ENCODE data around the gene PHEX. TPM values are rescaled to one million over a fixed set of nuclear protein-coding genes. Genes with fewer than 3 reads are reported as not detected.

The PHEX gene
- total RNA-seq, 4 donors from 2014 or later, result 0.14 to 0.20 TPM; not detected in 2

- Histone ChIP-seq H3K4me1 (no peaks in the 10 kb centered on the region), H3K9me3 (no peaks in the 10 kb centered on the region), H3K4me3 (no peak overlapping the region), H3K27ac (no peak overlapping the region), H3K36me3 (no peaks in the 10 kb centered on the region), H3K27me3 (no peaks in the 10 kb centered on the region)
- WGBS, 2 donors (ENCODE audit: low coverage in 1 of 2), result 45 to 63% methylated on average over 3 to 8 of the region's 8 CpGs
- TF ChIP-seq CTCF (IDR thresholded peaks at IDR 0.05) (no peak), EP300 (IDR thresholded peaks at IDR 0.05; ENCODE audit: low read depth) (no peak), POLR2AphosphoS5 (IDR thresholded peaks at IDR 0.05) (no peak), POLR2A (IDR thresholded peaks at IDR 0.05) (no peak)
- in situ Hi-C loops (cut with MboI; ENCODE audit: low pct_ligation_motif_present in 1 of 4, low pct_unique_long_range_greater_than_20kb in 1 of 4, low sequenced_read_pairs in 3 of 4) (no loop called here), intact Hi-C loops (cut with DNase I; ENCODE audit: low total_unique reads) (no loop called here)
- no peak for DNase-seq
These were observed 161.9 kb downstream of the PHEX start for GRCh38 chrX:22193851-22194659.

- WGBS, 2 donors (ENCODE audit: low coverage in 1 of 2), result 23% methylated on average over 1 of the region's 1 CpG; no CpG with 5 or more reads in 1 of the 2 donors
- intact Hi-C loops (cut with DNase I; ENCODE audit: low total_unique reads), result no loop called here
- no peak overlapping the region for H3K4me3 ChIP-seq
- no peaks in the 10 kb centered on the region for H3K27me3 ChIP-seq
- no peaks in the 10 kb centered on the region for H3K36me3 ChIP-seq
- no peaks in the 10 kb centered on the region for H3K9me3 ChIP-seq
- in situ Hi-C loops (cut with MboI; ENCODE audit: low pct_ligation_motif_present in 1 of 4, low pct_unique_long_range_greater_than_20kb in 1 of 4, low sequenced_read_pairs in 3 of 4), result no loop called here
- TF ChIP-seq EP300 (IDR thresholded peaks at IDR 0.05; ENCODE audit: low read depth) (no peak), POLR2AphosphoS5 (IDR thresholded peaks at IDR 0.05) (no peak)
- no peaks in the 10 kb centered on the region for H3K4me1 ChIP-seq
- no peak overlapping the region for H3K27ac ChIP-seq
- no peak for DNase-seq
These were observed 162.5 kb downstream of the PHEX start for GRCh38 chrX:22194660-22194945.

- Histone ChIP-seq H3K9me3 (no peaks in the 10 kb centered on the region), H3K36me3 (no peaks in the 10 kb centered on the region), H3K27ac (no peak overlapping the region), H3K4me3 (no peak overlapping the region), H3K4me1 (no peaks in the 10 kb centered on the region), H3K27me3 (no peaks in the 10 kb centered on the region)
- in situ Hi-C loops (cut with MboI; ENCODE audit: low pct_ligation_motif_present in 1 of 4, low pct_unique_long_range_greater_than_20kb in 1 of 4, low sequenced_read_pairs in 3 of 4) (no loop called here), intact Hi-C loops (cut with DNase I; ENCODE audit: low total_unique reads) (no loop called here)
- no peak for TF ChIP-seq CTCF (IDR thresholded peaks at IDR 0.05)
- TF ChIP-seq POLR2AphosphoS5 (IDR thresholded peaks at IDR 0.05), result no peak
- no peak for TF ChIP-seq POLR2A (IDR thresholded peaks at IDR 0.05)
- TF ChIP-seq EP300 (IDR thresholded peaks at IDR 0.05; ENCODE audit: low read depth), result no peak
- WGBS, 2 donors (ENCODE audit: low coverage in 1 of 2), result 90% methylated on average over 1 of the region's 1 CpG; no CpG with 5 or more reads in 1 of the 2 donors
- no peak for DNase-seq
These were observed 164.0 kb downstream of the PHEX start for GRCh38 chrX:22196149-22196548.

- in situ Hi-C loops (cut with MboI; ENCODE audit: low pct_ligation_motif_present in 1 of 4, low pct_unique_long_range_greater_than_20kb in 1 of 4, low sequenced_read_pairs in 3 of 4) (no loop called here), intact Hi-C loops (cut with DNase I; ENCODE audit: low total_unique reads) (no loop called here)
- no peaks in the 10 kb centered on the region for H3K36me3 ChIP-seq
- H3K4me3 ChIP-seq, result no peak overlapping the region
- TF ChIP-seq CTCF (IDR thresholded peaks at IDR 0.05) (no peak), EP300 (IDR thresholded peaks at IDR 0.05; ENCODE audit: low read depth) (no peak), POLR2A (IDR thresholded peaks at IDR 0.05) (no peak), POLR2AphosphoS5 (IDR thresholded peaks at IDR 0.05) (no peak)
- no peaks in the 10 kb centered on the region for H3K9me3 ChIP-seq
- H3K27ac ChIP-seq, result no peak overlapping the region
- H3K27me3 ChIP-seq, result no peaks in the 10 kb centered on the region
- H3K4me1 ChIP-seq, result no peaks in the 10 kb centered on the region
- DNase-seq, result no peak
These were observed 170.1 kb downstream of the PHEX start for GRCh38 chrX:22202251-22202650.

- in situ Hi-C loops (cut with MboI; ENCODE audit: low pct_ligation_motif_present in 1 of 4, low pct_unique_long_range_greater_than_20kb in 1 of 4, low sequenced_read_pairs in 3 of 4), result no loop called here
- Histone ChIP-seq H3K27ac (no peak overlapping the region), H3K9me3 (no peaks in the 10 kb centered on the region), H3K27me3 (no peaks in the 10 kb centered on the region), H3K36me3 (no peaks in the 10 kb centered on the region), H3K4me3 (no peak overlapping the region), H3K4me1 (no peaks in the 10 kb centered on the region)
- DNase-seq, result no peak
- TF ChIP-seq POLR2AphosphoS5 (IDR thresholded peaks at IDR 0.05) (no peak), EP300 (IDR thresholded peaks at IDR 0.05; ENCODE audit: low read depth) (no peak), CTCF (IDR thresholded peaks at IDR 0.05) (no peak), POLR2A (IDR thresholded peaks at IDR 0.05) (no peak)
- intact Hi-C loops (cut with DNase I; ENCODE audit: low total_unique reads), result no loop called here
These were observed 171.1 kb downstream of the PHEX start for GRCh38 chrX:22203186-22203585.
